Glutamatergic neuron (in vitro differentiated cells): ENCODE measurements around the gene GPR55. TPM values are rescaled to one million over a fixed set of nuclear protein-coding genes. Genes with fewer than 3 reads are reported as not detected.

Experiments
- DNase-seq: peaks from one replicate; pipeline ENCODE4 v3.0.0; 2022
- H3K27ac Mint-ChIP-seq: one replicate; pipeline ENCODE4 v1.8.0; 2020; ENCODE audit warnings: mild to moderate bottlenecking, mixed read lengths, inconsistent platforms; ENCODE audit not compliant: unreplicated experiment
- H3K27me3 Mint-ChIP-seq: one replicate; pipeline ENCODE4 v1.8.0; 2020; ENCODE audit warnings: mild to moderate bottlenecking, moderate library complexity, mixed read lengths, inconsistent platforms; ENCODE audit not compliant: unreplicated experiment
- H3K36me3 Mint-ChIP-seq: one replicate; pipeline ENCODE4 v1.8.0; 2020; ENCODE audit warnings: mild to moderate bottlenecking, mixed read lengths, inconsistent platforms; ENCODE audit not compliant: unreplicated experiment
- H3K4me1 Mint-ChIP-seq: one replicate; pipeline ENCODE4 v1.8.0; 2020; ENCODE audit warnings: mild to moderate bottlenecking, low read depth, mixed read lengths, inconsistent platforms; ENCODE audit not compliant: unreplicated experiment
- H3K4me3 Mint-ChIP-seq: one replicate; pipeline ENCODE4 v1.8.0; 2020; ENCODE audit warnings: mild to moderate bottlenecking, mixed read lengths, inconsistent platforms; ENCODE audit not compliant: unreplicated experiment
- H3K9me3 Mint-ChIP-seq: one replicate; pipeline ENCODE4 v1.8.0; 2020; ENCODE audit warnings: mild to moderate bottlenecking, moderate library complexity, mixed read lengths, inconsistent platforms; ENCODE audit not compliant: unreplicated experiment
- CTCF ChIP-seq: fragments of 200-600 bp; sonication (generic); IDR thresholded peaks from one replicate; pipeline ENCODE4 v1.5.0; 2021; ENCODE audit not compliant: partially characterized antibody, unreplicated experiment
- total RNA-seq: library from RNA; stranded (reverse); fragmentation: NEBNext Ultra II Directional; extraction: Animal tissue kit (Norgen Biotek cat#: 25700); gene quantifications from one replicate; pipeline ENCODE4 v1.2.1, GENCODE V29; 2021; ENCODE audit not compliant: unreplicated experiment

The GPR55 gene
- total RNA-seq, 1 donor from 2014 or later, result not detected

- no peak overlapping the region for H3K27ac Mint-ChIP-seq
- TF ChIP-seq CTCF, result no peak
- peaks cover 4% of the 10 kb centered on the region for H3K27me3 Mint-ChIP-seq
- H3K9me3 Mint-ChIP-seq, result peaks cover 1% of the 10 kb centered on the region
- H3K4me3 Mint-ChIP-seq, result no peak overlapping the region
- no peaks in the 10 kb centered on the region for H3K36me3 Mint-ChIP-seq
- DNase-seq, result no peak
- no peaks in the 10 kb centered on the region for H3K4me1 Mint-ChIP-seq
Observed at GRCh38 chr2:230955163-230955737, 30.2 kb upstream of the GPR55 start.

- peaks cover 4% of the 10 kb centered on the region for H3K27me3 Mint-ChIP-seq
- H3K4me1 Mint-ChIP-seq, result no peaks in the 10 kb centered on the region
- peaks cover 1% of the 10 kb centered on the region for H3K9me3 Mint-ChIP-seq
- H3K27ac Mint-ChIP-seq, result no peak overlapping the region
- TF ChIP-seq CTCF, result no peak
- DNase-seq, result no peak
- H3K4me3 Mint-ChIP-seq, result no peak overlapping the region
- no peaks in the 10 kb centered on the region for H3K36me3 Mint-ChIP-seq
Observed at GRCh38 chr2:230954746-230955145, 29.7 kb upstream of the GPR55 start.

GRCh38 chr2:230953845-230954244 is 28.8 kb upstream of the GPR55 start:
- no peak overlapping the region for H3K4me3 Mint-ChIP-seq
- H3K27ac Mint-ChIP-seq, result no peak overlapping the region
- peaks cover 4% of the 10 kb centered on the region for H3K27me3 Mint-ChIP-seq
- TF ChIP-seq CTCF, result no peak
- no peaks in the 10 kb centered on the region for H3K36me3 Mint-ChIP-seq
- H3K9me3 Mint-ChIP-seq, result peaks cover 1% of the 10 kb centered on the region
- H3K4me1 Mint-ChIP-seq, result no peaks in the 10 kb centered on the region
- DNase-seq, result no peak

- TF ChIP-seq CTCF, result no peak
- Mint-ChIP-seq H3K36me3 (no peaks in the 10 kb centered on the region), H3K27me3 (peaks cover 4% of the 10 kb centered on the region), H3K4me3 (no peak overlapping the region), H3K9me3 (no peaks in the 10 kb centered on the region), H3K27ac (no peak overlapping the region), H3K4me1 (no peaks in the 10 kb centered on the region)
- DNase-seq, result no peak
Observed at GRCh38 chr2:230952226-230952956, 27.3 kb upstream of the GPR55 start.

GRCh38 chr2:230951396-230951795 is 26.4 kb upstream of the GPR55 start:
- Mint-ChIP-seq H3K27me3 (no peaks in the 10 kb centered on the region), H3K4me3 (no peak overlapping the region), H3K9me3 (no peaks in the 10 kb centered on the region), H3K36me3 (no peaks in the 10 kb centered on the region), H3K27ac (no peak overlapping the region), H3K4me1 (no peaks in the 10 kb centered on the region)
- no peak for TF ChIP-seq CTCF
- no peak for DNase-seq
